Endothelial cell of umbilical vein (primary cell): ENCODE data around the gene PPP2R5B. TPM values are rescaled to one million over a fixed set of nuclear protein-coding genes. Genes with fewer than 3 reads are reported as not detected.

ENCODE experiments used
- BruUV-seq: library from RNA; stranded (reverse); fragments of 400-500 nt; replicated peaks from 2 replicates; lab custom pipeline; 2021; lab: Mats Ljungman, UMichigan
- CTCF ChIA-PET: fragments of 300-600, 350-600 bp; sonication (Branson Sonifier 250); formaldehyde crosslinking; loops from one replicate; lab custom pipeline; 2021; ENCODE audit warnings: antibody characterized with exemption, inconsistent platforms; lab: Charles Lee
- POLR2A ChIA-PET: fragments of 300-600, 350-600 bp; sonication (Branson Sonifier 250); formaldehyde crosslinking; loops from one replicate; lab custom pipeline; 2021; ENCODE audit warnings: antibody characterized with exemption, inconsistent platforms; lab: Charles Lee
- DNase-seq: peaks from one replicate; pipeline ENCODE4 v3.0.0-alpha.2; 2011; ENCODE audit warnings: low read depth, low spot score
- FAIRE-seq: peaks from 2 replicates; lab custom pipeline; 2011; peaks lifted over from hg19 to GRCh38; lab: Jason Lieb, UNC
- H2AFZ ChIP-seq: 2 replicates; pipeline ENCODE4 v1.6.0; 2012; ENCODE audit warnings: low read depth, low read length, control low read depth, inconsistent platforms
- H3K27ac ChIP-seq: 2 replicates; pipeline ENCODE4 v1.5.1; 2011; ENCODE audit warnings: low read depth, mild to moderate bottlenecking, control low read depth, low read length, moderate library complexity; ENCODE audit not compliant: insufficient read depth
- H3K27me3 ChIP-seq, 2 experiments: 2 replicates each; pipeline versions ENCODE4 v1.6.0 to v1.6.1; 2011; ENCODE audit warnings: low read length in 2 of 2, mixed read lengths in 1 of 2; ENCODE audit not compliant: control insufficient read depth in 2 of 2, insufficient read depth in 2 of 2
- H3K36me3 ChIP-seq, 2 experiments: 2 replicates in 1 of 2; 3 replicates in 1 of 2; pipeline ENCODE4 v1.5.1; 2011; ENCODE audit warnings: low read length in 2 of 2, mild to moderate bottlenecking in 1 of 2, moderate library complexity in 1 of 2; ENCODE audit not compliant: control insufficient read depth in 2 of 2, insufficient read depth in 2 of 2; ENCODE audit errors: extremely low read depth in 1 of 2
- H3K4me1 ChIP-seq: 3 replicates; pipeline ENCODE4 v1.5.1; 2011; ENCODE audit warnings: mild to moderate bottlenecking, low read length; ENCODE audit not compliant: control insufficient read depth, insufficient read depth; ENCODE audit errors: extremely low read depth
- H3K4me2 ChIP-seq: 2 replicates; pipeline ENCODE4 v1.6.1; 2011; ENCODE audit warnings: low read length, control low read depth, mixed read lengths; ENCODE audit not compliant: insufficient read depth
- H3K4me3 ChIP-seq, 3 experiments: fragments of 200-600 bp in 1 of 3; sonication (generic), shearing (Covaris generic) in 1 of 3; replicated peaks in 1 of 3; 2 replicates each; pipeline ENCODE4 v1.5.1; 2011 to 2016; ENCODE audit warnings: control low read depth in 3 of 3, low read length in 3 of 3, mild to moderate bottlenecking in 2 of 3, inconsistent platforms in 1 of 3, low read depth in 1 of 3, moderate library complexity in 1 of 3; ENCODE audit not compliant: insufficient read depth in 1 of 3
- H3K79me2 ChIP-seq: 2 replicates; pipeline ENCODE4 v1.6.0; 2012; ENCODE audit warnings: low read length, inconsistent platforms; ENCODE audit not compliant: control insufficient read depth, insufficient read depth
- H3K9ac ChIP-seq: replicated peaks from 2 replicates; pipeline ENCODE3; 2011; ENCODE audit warnings: low read length, control low read depth; ENCODE audit not compliant: insufficient read depth; ENCODE audit errors: extremely low read depth
- H3K9me1 ChIP-seq: replicated peaks from 3 replicates; pipeline ENCODE4 v1.6.0; 2011; ENCODE audit warnings: mild to moderate bottlenecking, low read length; ENCODE audit not compliant: control insufficient read depth, insufficient read depth; ENCODE audit errors: extremely low read depth
- H3K9me3 ChIP-seq: replicated peaks from 2 replicates; pipeline ENCODE4 v1.5.1; 2012; ENCODE audit warnings: low read length, inconsistent platforms; ENCODE audit not compliant: control insufficient read depth, insufficient read depth
- H4K20me1 ChIP-seq: replicated peaks from 2 replicates; pipeline ENCODE3; 2011; ENCODE audit warnings: mild to moderate bottlenecking, low read length; ENCODE audit not compliant: control insufficient read depth, insufficient read depth; ENCODE audit errors: extremely low read depth
- CTCF ChIP-seq, 2 donors: IDR thresholded peaks; 1 replicate in 1 of 2; 2 replicates in 1 of 2; pipeline ENCODE4 v1.5.1; 2011; ENCODE audit warnings: low read length in 2 of 2, mild to moderate bottlenecking in 2 of 2, moderate library complexity in 2 of 2, control low read depth in 1 of 2, inconsistent platforms in 1 of 2, low read depth in 1 of 2; ENCODE audit not compliant: insufficient read depth in 1 of 2; ENCODE audit errors: extremely low read depth in 1 of 2
- EZH2 ChIP-seq: IDR thresholded peaks from 2 replicates; pipeline ENCODE4 v1.6.1; 2012; ENCODE audit warnings: borderline replicate concordance, low read depth, mild to moderate bottlenecking, moderate library complexity, low read length, inconsistent platforms; ENCODE audit not compliant: severe bottlenecking
- FOS ChIP-seq: IDR thresholded peaks from 2 replicates; pipeline ENCODE4 v1.6.1; 2011; ENCODE audit warnings: mild to moderate bottlenecking, low read length, moderate library complexity, borderline replicate concordance; ENCODE audit not compliant: insufficient read depth
- GATA2 ChIP-seq: IDR thresholded peaks from 2 replicates; pipeline ENCODE4 v1.7.0; 2011; ENCODE audit warnings: low read depth, mild to moderate bottlenecking, moderate library complexity, mixed read lengths, low read length; ENCODE audit not compliant: insufficient read length, insufficient read depth
- JUN ChIP-seq: IDR thresholded peaks from 2 replicates; pipeline ENCODE4 v1.6.1; 2011; ENCODE audit warnings: borderline replicate concordance, low read depth; ENCODE audit not compliant: insufficient read length, insufficient read depth
- MYC ChIP-seq: IDR thresholded peaks from one replicate; pipeline ENCODE4 v1.6.1; 2011; ENCODE audit warnings: mild to moderate bottlenecking, low read depth, low read length
- POLR2A ChIP-seq: IDR thresholded peaks from 2 replicates; pipeline ENCODE4 v1.6.1; 2012; ENCODE audit warnings: low read depth, mild to moderate bottlenecking, control low read depth, low read length
- POLR2AphosphoS5 ChIP-seq: IDR thresholded peaks from 2 replicates; pipeline ENCODE4 v1.6.1; 2012; ENCODE audit warnings: low read depth, mild to moderate bottlenecking, control low read depth, low read length, moderate library complexity; ENCODE audit not compliant: insufficient read depth
- dilution Hi-C: fragments of 300-500 bp; cut with MboI; formaldehyde crosslinking; loops from one replicate; pipeline ENCODE4 v1.15.0; 2019; ENCODE audit warnings: low sequenced_read_pairs; ENCODE audit not compliant: extremely low pct_ligation_motif_present
- intact Hi-C: fragments of 100-400 bp; cut with micrococcal nuclease; formaldehyde crosslinking; loops from one replicate; pipeline ENCODE4 v1.10.0; 2022
- polyA plus RNA-seq, 4 experiments: library from polyadenylated mRNA; depleted of rRNA in 3 of 4; stranded (reverse) in 3 of 4; unstranded in 1 of 4; fragments of >200 nt; gene quantifications; 2 replicates each; pipeline versions ENCODE4 v1.2.1 to v1.2.3, GENCODE V29; 2011 to 2012; ENCODE audit warnings: missing spikeins in 1 of 4
- total RNA-seq: library from RNA; stranded (reverse); gene quantifications from 2 replicates; pipeline ENCODE4 v1.2.3, GENCODE V29; 2021
- TF ChIP-seq, protein P1 (sequence below): IDR thresholded peaks from 2 replicates; pipeline ENCODE4 v1.6.1; 2011; ENCODE audit not compliant: insufficient read depth, insufficient read length

Gene PPP2R5B
- total and polyA plus RNA-seq, 2 donors (not counting 3 experiments of a cell fraction or from before 2014, with no cell fraction given): 17.6 to 17.8 TPM

DNA sequence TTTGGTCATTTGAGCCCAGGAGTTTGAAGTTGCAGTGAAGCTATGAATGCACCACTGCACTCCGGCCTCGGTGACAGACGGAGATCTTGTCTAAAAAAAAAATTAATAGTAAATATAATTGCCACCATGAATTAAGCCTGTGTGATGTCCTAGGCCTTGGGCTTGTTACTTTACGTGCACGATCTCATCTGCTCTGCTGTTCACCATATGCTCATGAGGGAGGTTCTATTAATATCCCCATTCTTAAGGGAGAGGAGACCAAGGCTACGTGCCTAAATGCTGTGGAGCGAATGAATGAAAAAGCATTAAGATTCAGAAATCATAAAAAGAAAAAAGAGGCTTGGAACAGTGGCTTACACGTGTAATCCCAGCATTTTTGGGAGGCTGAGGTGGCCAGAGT is 4.9 kb upstream of the PPP2R5B start:
- Histone ChIP-seq H3K9me1 (no peaks in the 10 kb centered on the region), H3K4me2 (no peak overlapping the region), H3K36me3 (no peaks in the 10 kb centered on the region), H3K27ac (no peak overlapping the region), H3K9ac (no peak overlapping the region), H3K79me2 (peaks cover 7% of the 10 kb centered on the region), H4K20me1 (no peaks in the 10 kb centered on the region), H3K9me3 (no peaks in the 10 kb centered on the region), H3K4me1 (peaks cover 15% of the 10 kb centered on the region), H3K4me3 (no peak overlapping the region), H3K27me3 (no peaks in the 10 kb centered on the region), H2AFZ (no peak overlapping the region)
- dilution Hi-C loops (no loop called here), intact Hi-C loops (loop anchor here (5.0 kb wide), 2 partner anchors 53 to 193 kb away; partner anchors contain the start of genes MAJIN and TM7SF2)
- POLR2A ChIA-PET: no interaction called here
- FAIRE-seq (no peak), DNase-seq (no peak)
- TF ChIP-seq CTCF (IDR thresholded peaks at IDR 0.05; ENCODE audit: extremely low read depth in 1 of 2, insufficient read depth in 1 of 2, low read depth in 1 of 2, low read length in 2 of 2) (no peak), GATA2 (no peak), POLR2AphosphoS5 (no peak), POLR2A (no peak), MYC (no peak), JUN (no peak), FOS (no peak), EZH2 (no peak)
- TF ChIP-seq, protein P1, sequence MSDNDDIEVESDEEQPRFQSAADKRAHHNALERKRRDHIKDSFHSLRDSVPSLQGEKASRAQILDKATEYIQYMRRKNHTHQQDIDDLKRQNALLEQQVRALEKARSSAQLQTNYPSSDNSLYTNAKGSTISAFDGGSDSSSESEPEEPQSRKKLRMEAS: no peak
- BruUV-seq: no TSS peak
- CTCF ChIA-PET: interaction anchor here (1.0 to 5.6 kb wide), 4 partner anchors 23 to 77 kb away, joined by 3 to 34 read pairs (median 6); partner anchors contain the start of gene BATF2
